Endothelial cell of coronary artery (primary cell): ENCODE measurements around the gene RCBTB2. TPM values are rescaled to one million over a fixed set of nuclear protein-coding genes. Genes with fewer than 3 reads are reported as not detected.

Source experiments
- total RNA-seq: library from RNA; depleted of rRNA; stranded (reverse); fragments of >200 nt; gene quantifications from 2 replicates; pipeline ENCODE4 v1.2.3, GENCODE V29; 2014

Gene RCBTB2
- 7.5 and 8.2 TPM in 2 replicates for total RNA-seq

GRCh38 chr13:48532506-48533499 is at the start of gene RCBTB2:
TSS of gene RCBTB2 (minus strand) at chr13:48533080. CDS start at chr13:48521939, 11,141 bp downstream.

Other genes starting within 250 kb of the RCBTB2 start
- 31.1 and 35.3 TPM in 2 replicates for gene RB1, start 229.3 kb downstream of the RCBTB2 start, total RNA-seq
- 17.0 and 19.1 TPM in 2 replicates for gene LPAR6, start 120.0 kb downstream of the RCBTB2 start, total RNA-seq
- gene CYSLTR2, start 120.8 kb upstream of the RCBTB2 start, total RNA-seq: under 0.01 TPM in 2 replicates